A549 (cell line): ENCODE data around the gene CAPN7. TPM values are rescaled to one million over a fixed set of nuclear protein-coding genes. Genes with fewer than 3 reads are reported as not detected.

Experiments
- ATAC-seq, 2 experiments: fragments of 200-7000 bp in 1 of 2; fragments of >200 bp in 1 of 2; cut with Nextera tagmentation in 1 of 2; cut with Tn5 transposase in 1 of 2; 3 replicates each; pipeline versions ENCODE4 v1.8.0 to v1.9.1; 2018 to 2020; ENCODE audit warnings: mild to moderate bottlenecking in 1 of 2, moderate library complexity in 1 of 2
- CTCF ChIA-PET: fragments of 300-600 bp; sonication (Branson Sonifier 250); formaldehyde crosslinking; extraction: SDS; loops from one replicate; lab custom pipeline; 2021; ENCODE audit warnings: antibody characterized with exemption, inconsistent platforms; lab: Yijun Ruan, JAX
- POLR2A ChIA-PET: fragments of 350-600 bp; formaldehyde crosslinking; extraction: SDS; loops from one replicate; lab custom pipeline; 2021; ENCODE audit warnings: antibody characterized with exemption, inconsistent platforms; lab: Yijun Ruan, JAX
- DNase-seq, 2 experiments: peaks; one replicate each; pipeline versions ENCODE4 v3.0.0 to v3.0.0-alpha.2; 2011 to 2016; ENCODE audit warnings: low read depth in 1 of 2, low spot score in 1 of 2
- FAIRE-seq: peaks from 2 replicates; lab custom pipeline; 2011; peaks lifted over from hg19 to GRCh38; lab: Jason Lieb, UNC
- H3K27ac ChIP-seq, 2 experiments: fragments of >200 bp; sonication (Bioruptor Twin); formaldehyde crosslinking; 3 replicates each; pipeline ENCODE4 v1.5.1; 2016 to 2017
- H3K4me1 ChIP-seq: fragments of >200 bp; sonication (Bioruptor Twin); formaldehyde crosslinking; 3 replicates; pipeline ENCODE4 v1.6.1; 2016
- H3K4me2 ChIP-seq: fragments of >200 bp; sonication (Bioruptor Twin); formaldehyde crosslinking; 3 replicates; pipeline ENCODE4 v1.6.1; 2016
- H3K4me3 ChIP-seq: fragments of >200 bp; sonication (Bioruptor Twin); formaldehyde crosslinking; 3 replicates; pipeline ENCODE4 v1.5.1; 2016
- H3K9me3 ChIP-seq: fragments of >200 bp; sonication (Bioruptor Twin); formaldehyde crosslinking; 3 replicates; pipeline ENCODE4 v1.6.1; 2016
- BHLHE40 ChIP-seq: IDR thresholded peaks from 2 replicates; pipeline ENCODE4 v1.6.1; 2012; ENCODE audit warnings: low read depth, low read length, inconsistent platforms
- CBX8 ChIP-seq: fragments of 200-600 bp; sonication (generic); IDR thresholded peaks from 2 replicates; pipeline ENCODE4 v1.6.1; 2016
- CEBPB ChIP-seq, 2 experiments: fragments of >200 bp in 1 of 2; sonication (Bioruptor Twin) in 1 of 2; formaldehyde crosslinking in 1 of 2; IDR thresholded peaks; 2 replicates each; pipeline ENCODE4 v1.6.1; 2012 to 2016
- ESRRA ChIP-seq: fragments of 150-350 bp; IDR thresholded peaks from 2 replicates; pipeline ENCODE4 v1.6.1; 2014; ENCODE audit warnings: mild to moderate bottlenecking, low read length, borderline replicate concordance
- FOSL2 ChIP-seq, 2 experiments: fragments of 450-650 bp in 1 of 2; fragments of >200 bp in 1 of 2; sonication (Bioruptor Twin) in 1 of 2; formaldehyde crosslinking; IDR thresholded peaks; 2 replicates each; pipeline versions ENCODE4 v1.5.0 to v1.6.1; 2016 to 2020; ENCODE audit warnings: mild to moderate bottlenecking in 1 of 2, moderate library complexity in 1 of 2
- GATA3 ChIP-seq: IDR thresholded peaks from 2 replicates; pipeline ENCODE4 v1.6.1; 2012; ENCODE audit warnings: borderline replicate concordance
- HEYL ChIP-seq: fragments of 250-450 bp; sonication (Bioruptor Pico); IDR thresholded peaks from 2 replicates; pipeline ENCODE4 v1.8.0; 2021; ENCODE audit warnings: mild to moderate bottlenecking, moderate library complexity
- HMGXB4 ChIP-seq: fragments of 250-450 bp; sonication (Bioruptor Pico); IDR thresholded peaks from 2 replicates; pipeline ENCODE4 v1.5.0; 2021; ENCODE audit warnings: mild to moderate bottlenecking, moderate library complexity, borderline replicate concordance
- HOXB13 ChIP-seq: fragments of 250-450 bp; sonication (Bioruptor Pico); IDR thresholded peaks from 2 replicates; pipeline ENCODE4 v1.5.0; 2020; ENCODE audit warnings: low read depth, mild to moderate bottlenecking, moderate library complexity
- JUNB ChIP-seq: fragments of >200 bp; sonication (Bioruptor Twin); formaldehyde crosslinking; IDR thresholded peaks from 2 replicates; pipeline ENCODE4 v1.6.1; 2016
- KDM1A ChIP-seq: fragments of 200-600 bp; sonication (generic); IDR thresholded peaks from 2 replicates; pipeline ENCODE4 v1.6.1; 2016; ENCODE audit warnings: low read depth, mild to moderate bottlenecking
- KDM5A ChIP-seq: fragments of 200-600 bp; sonication (generic); IDR thresholded peaks from 2 replicates; pipeline ENCODE4 v1.6.1; 2016; ENCODE audit warnings: antibody characterized with exemption, mild to moderate bottlenecking
- MAFK ChIP-seq: fragments of 450-650 bp; IDR thresholded peaks from 2 replicates; pipeline ENCODE4 v1.6.1; 2014; ENCODE audit not compliant: partially characterized antibody
- MAZ ChIP-seq: fragments of 150-350 bp; IDR thresholded peaks from 2 replicates; pipeline ENCODE4 v1.6.1; 2014; ENCODE audit warnings: antibody characterized with exemption, low read depth, low read length, borderline replicate concordance
- NFE2L2 ChIP-seq: fragments of 150-350 bp; conservative IDR thresholded peaks from 2 replicates; pipeline ENCODE4 v1.6.1; 2014; ENCODE audit warnings: low read length
- NR3C1 ChIP-seq: fragments of >200 bp; sonication (Bioruptor Twin); formaldehyde crosslinking; IDR thresholded peaks from 3 replicates; pipeline ENCODE4 v1.6.1; 2017
- PBX3 ChIP-seq: IDR thresholded peaks from 2 replicates; pipeline ENCODE4 v1.6.1; 2012
- POLR2AphosphoS2 ChIP-seq: conservative IDR thresholded peaks from 2 replicates; pipeline ENCODE4 v1.6.1; 2012; ENCODE audit warnings: low read length, improper control_type of control experiment, inconsistent platforms
- RAD21 ChIP-seq, 2 experiments: fragments of >200 bp in 1 of 2; sonication (Bioruptor Twin) in 1 of 2; formaldehyde crosslinking in 1 of 2; IDR thresholded peaks in 1 of 2; conservative IDR thresholded peaks in 1 of 2; 2 replicates in 1 of 2; 3 replicates in 1 of 2; pipeline ENCODE4 v1.6.1; 2012 to 2018; ENCODE audit warnings: inconsistent platforms in 1 of 2
- RCOR1 ChIP-seq: fragments of 150-350 bp; IDR thresholded peaks from 2 replicates; pipeline ENCODE4 v1.6.1; 2014; ENCODE audit warnings: antibody characterized with exemption, low read length, low read depth
- RFX5 ChIP-seq: fragments of 450-650 bp; IDR thresholded peaks from 2 replicates; pipeline ENCODE4 v1.7.1; 2014; ENCODE audit warnings: antibody characterized with exemption, mild to moderate bottlenecking, moderate library complexity
- RNF2 ChIP-seq: fragments of 200-600 bp; sonication (generic); IDR thresholded peaks from 2 replicates; pipeline ENCODE4 v1.6.1; 2016; ENCODE audit warnings: low read depth, mild to moderate bottlenecking, antibody characterized with exemption, moderate library complexity, borderline replicate concordance
- SREBF2 ChIP-seq: fragments of 450-650 bp; IDR thresholded peaks from 2 replicates; pipeline ENCODE4 v1.6.1; 2014; ENCODE audit warnings: mild to moderate bottlenecking, moderate library complexity
- ZFP36 ChIP-seq: fragments of 450-650 bp; IDR thresholded peaks from 2 replicates; pipeline ENCODE4 v1.6.1; 2014; ENCODE audit warnings: borderline replicate concordance; ENCODE audit not compliant: partially characterized antibody
- ZNF302 ChIP-seq: fragments of 250-450 bp; sonication (Bioruptor Pico); IDR thresholded peaks from 2 replicates; pipeline ENCODE4 v1.9.0; 2021; ENCODE audit warnings: inconsistent platforms, mild to moderate bottlenecking, moderate library complexity
- WGBS: methylation state at CpG from one replicate; pipeline ENCODE4 v1.1.6; 2017; ENCODE audit errors: missing lambda C conversion rate; 5-methylcytosine and 5-hydroxymethylcytosine counted together
- polyA plus RNA-seq, 4 experiments: library from polyadenylated mRNA; depleted of rRNA in 3 of 4; stranded (reverse); fragments of >200 nt; fragmentation: RNase III in 1 of 4; extraction: RNeasy Plus Mini Kit Qiagen cat#74134 plus additional on column Dnase treatment in 1 of 4; gene quantifications; 2 replicates in 3 of 4; 3 replicates in 1 of 4; pipeline ENCODE4 v1.2.3, GENCODE V29; 2011 to 2017
- TF ChIP-seq, protein P1 (sequence below): fragments of >200 bp; sonication (Bioruptor Twin); formaldehyde crosslinking; IDR thresholded peaks from 3 replicates; pipeline ENCODE4 v1.6.1; 2016
- TF ChIP-seq, protein P2 (sequence below): fragments of 250-450 bp; sonication (Bioruptor Pico); IDR thresholded peaks from 2 replicates; pipeline ENCODE4 v1.5.0; 2020; ENCODE audit warnings: low read depth, mild to moderate bottlenecking, moderate library complexity

The CAPN7 gene
- polyA plus RNA-seq, 2 of the 4 experiments (the other 2 are of a cell fraction): 19.9 to 36.8 TPM

DNA sequence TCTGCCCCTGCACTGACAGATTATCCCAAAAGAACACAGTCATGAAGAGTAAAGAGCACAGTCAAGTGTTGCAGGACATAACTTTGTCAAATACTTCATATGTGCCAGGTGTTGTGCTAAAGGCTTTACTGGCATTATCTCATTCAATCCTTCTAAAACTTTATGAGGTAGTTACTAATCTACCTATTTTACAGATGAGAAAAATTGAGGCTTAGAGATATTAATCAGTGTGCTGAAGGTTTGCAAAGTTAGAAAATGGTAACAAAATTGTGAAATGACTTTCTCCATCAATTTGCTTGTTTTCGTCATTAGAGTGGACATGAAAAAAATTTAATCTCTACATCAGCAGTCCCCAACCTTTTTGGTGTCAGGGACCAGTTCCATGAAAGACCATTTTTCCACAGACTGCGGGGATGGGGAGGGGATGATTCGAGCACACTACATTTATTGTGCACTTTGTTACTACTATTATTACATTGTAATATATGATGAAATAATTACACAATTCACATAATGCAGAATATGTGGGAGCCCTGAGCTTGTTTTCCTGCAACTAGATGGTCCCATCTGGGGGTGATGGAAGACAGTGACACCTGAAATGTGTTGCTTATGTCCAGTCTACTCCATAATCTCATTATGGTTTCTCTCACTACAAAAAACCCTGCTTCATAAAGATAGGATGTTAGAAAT, 8.6 kb upstream of the CAPN7 start:
- no peak for DNase-seq

GRCh38 chr3:15198686-15199085, 7.4 kb upstream of the CAPN7 start:
- Histone ChIP-seq H3K4me3 (no peak overlapping the region), H3K9me3 (peaks cover 25% of the 10 kb centered on the region; the same call in 2 of the 3 replicates), H3K27ac (no peak overlapping the region), H3K4me1 (no peaks in the 10 kb centered on the region), H3K4me2 (no peak overlapping the region)
- ATAC-seq (no peak), DNase-seq (no peak), FAIRE-seq (no peak)
- ChIA-PET CTCF (interaction anchor here (1.1 to 2.1 kb wide), 4 partner anchors 10 to 206 kb away, joined by 3 to 6 read pairs (median 4); no protein-coding TSS in a partner anchor), POLR2A (no interaction called here)
- 7% methylated on average over 3 of the region's 3 CpGs for WGBS
- TF ChIP-seq KDM1A: no peak
- TF ChIP-seq CBX8: no peak
- TF ChIP-seq HEYL (CRISPR knock-in tag): no peak
- TF ChIP-seq HMGXB4 (CRISPR knock-in tag): no peak
- TF ChIP-seq RNF2: no peak
- no peak for TF ChIP-seq KDM5A
- no peak for TF ChIP-seq ESRRA
- no peak for TF ChIP-seq GATA3
- TF ChIP-seq RFX5: no peak
- TF ChIP-seq ZFP36: no peak
- TF ChIP-seq MAZ: no peak
- TF ChIP-seq PBX3: no peak
- TF ChIP-seq RAD21 (conservative IDR thresholded peaks at IDR 0.05 in 1 of 2, IDR thresholded peaks at IDR 0.05 in 1 of 2): no peak

More for the DNA sequence above, 8.6 kb upstream of the CAPN7 start:
- H3K9me3 ChIP-seq: peaks cover 35% of the 10 kb centered on the region
- ChIA-PET CTCF (interaction anchor here (1.0 to 1.7 kb wide), 3 partner anchors 8 to 90 kb away, joined by 3 to 4 read pairs (median 3); partner anchors contain the start of gene CAPN7), POLR2A (no interaction called here)
- no peak overlapping the region for H3K4me2 ChIP-seq
- FAIRE-seq: no peak
- no peak overlapping the region for H3K4me3 ChIP-seq
- no peaks in the 10 kb centered on the region for H3K4me1 ChIP-seq
- WGBS: 46% methylated on average over 3 of the region's 3 CpGs
- TF ChIP-seq, protein P1, sequence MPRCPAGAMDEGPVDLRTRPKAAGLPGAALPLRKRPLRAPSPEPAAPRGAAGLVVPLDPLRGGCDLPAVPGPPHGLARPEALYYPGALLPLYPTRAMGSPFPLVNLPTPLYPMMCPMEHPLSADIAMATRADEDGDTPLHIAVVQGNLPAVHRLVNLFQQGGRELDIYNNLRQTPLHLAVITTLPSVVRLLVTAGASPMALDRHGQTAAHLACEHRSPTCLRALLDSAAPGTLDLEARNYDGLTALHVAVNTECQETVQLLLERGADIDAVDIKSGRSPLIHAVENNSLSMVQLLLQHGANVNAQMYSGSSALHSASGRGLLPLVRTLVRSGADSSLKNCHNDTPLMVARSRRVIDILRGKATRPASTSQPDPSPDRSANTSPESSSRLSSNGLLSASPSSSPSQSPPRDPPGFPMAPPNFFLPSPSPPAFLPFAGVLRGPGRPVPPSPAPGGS: no peak
- no peak for TF ChIP-seq FOSL2 (IDR thresholded peaks at IDR 0.05)
- TF ChIP-seq FOSL2 (CRISPR knock-in tag; IDR thresholded peaks at IDR 0.05): no peak
- TF ChIP-seq POLR2AphosphoS2: no peak
- no peak for TF ChIP-seq NFE2L2
- TF ChIP-seq RFX5: no peak
- no peak for TF ChIP-seq BHLHE40
- TF ChIP-seq ESRRA: no peak
- no peak for TF ChIP-seq HOXB13 (CRISPR knock-in tag)
- TF ChIP-seq MAFK: no peak
- no peak for TF ChIP-seq PBX3
- TF ChIP-seq CEBPB (IDR thresholded peaks at IDR 0.05): no peak
- no peak for TF ChIP-seq SREBF2
- no peak for TF ChIP-seq HMGXB4 (CRISPR knock-in tag)
- TF ChIP-seq ZNF302 (CRISPR knock-in tag): no peak
- no peak for TF ChIP-seq NR3C1
- no peak for TF ChIP-seq JUNB
- TF ChIP-seq, protein P2, sequence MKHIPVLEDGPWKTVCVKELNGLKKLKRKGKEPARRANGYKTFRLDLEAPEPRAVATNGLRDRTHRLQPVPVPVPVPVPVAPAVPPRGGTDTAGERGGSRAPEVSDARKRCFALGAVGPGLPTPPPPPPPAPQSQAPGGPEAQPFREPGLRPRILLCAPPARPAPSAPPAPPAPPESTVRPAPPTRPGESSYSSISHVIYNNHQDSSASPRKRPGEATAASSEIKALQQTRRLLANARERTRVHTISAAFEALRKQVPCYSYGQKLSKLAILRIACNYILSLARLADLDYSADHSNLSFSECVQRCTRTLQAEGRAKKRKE (CRISPR knock-in tag): no peak
- TF ChIP-seq RCOR1: no peak
- TF ChIP-seq, all 56 proteins: peak for 0
- no peak overlapping the region for H3K27ac ChIP-seq
- ATAC-seq: no peak
